Panc1 (cell line): ENCODE measurements around the gene LRRC31. TPM values are rescaled to one million over a fixed set of nuclear protein-coding genes. Genes with fewer than 3 reads are reported as not detected.

Experiments
- ATAC-seq: fragments of 200-7000 bp; cut with Tn5 transposase; 2 replicates; pipeline ENCODE4 v1.9.1; 2020; ENCODE audit warnings: mild to moderate bottlenecking, moderate library complexity
- BruUV-seq: library from RNA; stranded (reverse); fragments of 400-500 nt; replicated peaks from 2 replicates; lab custom pipeline; 2021; lab: Mats Ljungman, UMichigan
- CTCF ChIA-PET: fragments of 300-600 bp; sonication (Branson Sonifier 250); formaldehyde crosslinking; loops from one replicate; lab custom pipeline; 2022; ENCODE audit warnings: antibody characterized with exemption; lab: Charles Lee
- POLR2A ChIA-PET: fragments of 300-600 bp; sonication (Branson Sonifier 250); formaldehyde crosslinking; loops from one replicate; lab custom pipeline; 2022; ENCODE audit warnings: antibody characterized with exemption; lab: Charles Lee
- DNase-seq: peaks from one replicate; pipeline ENCODE4 v3.0.0-alpha.2; 2010; ENCODE audit warnings: low read depth, low spot score
- H3K27ac ChIP-seq: 2 replicates; pipeline ENCODE4 v1.5.1; 2011; ENCODE audit warnings: mild to moderate bottlenecking, low read length, inconsistent platforms
- H3K27me3 ChIP-seq: fragments of 200-500 bp; sonication (Bioruptor generic); 2 replicates; pipeline ENCODE4 v1.6.0; 2014; ENCODE audit warnings: low read length, inconsistent platforms; ENCODE audit not compliant: control insufficient read depth, insufficient read depth
- H3K36me3 ChIP-seq: fragments of 200-500 bp; sonication (Bioruptor generic); 2 replicates; pipeline ENCODE4 v1.5.1; 2014; ENCODE audit warnings: inconsistent platforms, mild to moderate bottlenecking, low read length, moderate library complexity; ENCODE audit not compliant: control insufficient read depth, insufficient read depth
- H3K4me1 ChIP-seq: 2 replicates; pipeline ENCODE4 v1.5.1; 2011; ENCODE audit warnings: inconsistent platforms, mild to moderate bottlenecking, low read length, moderate library complexity; ENCODE audit not compliant: control insufficient read depth, insufficient read depth
- H3K4me3 ChIP-seq, 2 experiments: 2 replicates each; pipeline ENCODE4 v1.5.1; 2011 to 2012; ENCODE audit warnings: low read depth in 2 of 2, low read length in 2 of 2, mild to moderate bottlenecking in 2 of 2, inconsistent platforms in 1 of 2, moderate library complexity in 1 of 2
- H3K9me3 ChIP-seq: fragments of 200-500 bp; sonication (Bioruptor generic); 2 replicates; pipeline ENCODE4 v1.5.1; 2014; ENCODE audit warnings: low read depth, mild to moderate bottlenecking, inconsistent platforms, low read length, moderate library complexity; ENCODE audit not compliant: control insufficient read depth, insufficient read depth
- POLR2AphosphoS5 ChIP-seq: IDR thresholded peaks from 2 replicates; pipeline ENCODE4 v1.6.1; 2012; ENCODE audit warnings: mild to moderate bottlenecking, low read depth, low read length, moderate library complexity
- REST ChIP-seq, 2 experiments: IDR thresholded peaks; 2 replicates each; pipeline ENCODE4 v1.6.1; 2011 to 2012; ENCODE audit warnings: low read depth in 2 of 2, control low read depth in 1 of 2, low read length in 1 of 2, mild to moderate bottlenecking in 1 of 2, moderate library complexity in 1 of 2; ENCODE audit not compliant: insufficient read depth in 1 of 2
- SIN3A ChIP-seq: IDR thresholded peaks from 2 replicates; pipeline ENCODE4 v1.6.1; 2012; ENCODE audit warnings: low read depth, mild to moderate bottlenecking, low read length, moderate library complexity, borderline replicate concordance; ENCODE audit not compliant: insufficient read depth
- TCF7L2 ChIP-seq: IDR thresholded peaks from 2 replicates; pipeline ENCODE4 v1.6.1; 2011; ENCODE audit warnings: mild to moderate bottlenecking, low read depth, low read length, inconsistent platforms
- in situ Hi-C: cut with HindIII; loops from 2 replicates; pipeline ENCODE4 v1.10.0; 2016; ENCODE audit warnings: low sequenced_read_pairs, low pct_unique_long_range_greater_than_20kb
- intact Hi-C: fragments of 100-400 bp; cut with micrococcal nuclease; formaldehyde crosslinking; loops from one replicate; pipeline ENCODE4 v1.10.0; 2022; ENCODE audit not compliant: unreplicated experiment
- total RNA-seq: library from RNA; stranded (reverse); gene quantifications from one replicate; pipeline ENCODE4 v1.2.1, GENCODE V29; 2021; ENCODE audit not compliant: unreplicated experiment
- TF ChIP-seq, protein P1 (sequence below): fragments of 450-650 bp; IDR thresholded peaks from 2 replicates; pipeline ENCODE4 v1.5.1; 2017; ENCODE audit warnings: mild to moderate bottlenecking

Gene LRRC31
- total RNA-seq, 1 experiment from 2014 or later, result not detected

DNA sequence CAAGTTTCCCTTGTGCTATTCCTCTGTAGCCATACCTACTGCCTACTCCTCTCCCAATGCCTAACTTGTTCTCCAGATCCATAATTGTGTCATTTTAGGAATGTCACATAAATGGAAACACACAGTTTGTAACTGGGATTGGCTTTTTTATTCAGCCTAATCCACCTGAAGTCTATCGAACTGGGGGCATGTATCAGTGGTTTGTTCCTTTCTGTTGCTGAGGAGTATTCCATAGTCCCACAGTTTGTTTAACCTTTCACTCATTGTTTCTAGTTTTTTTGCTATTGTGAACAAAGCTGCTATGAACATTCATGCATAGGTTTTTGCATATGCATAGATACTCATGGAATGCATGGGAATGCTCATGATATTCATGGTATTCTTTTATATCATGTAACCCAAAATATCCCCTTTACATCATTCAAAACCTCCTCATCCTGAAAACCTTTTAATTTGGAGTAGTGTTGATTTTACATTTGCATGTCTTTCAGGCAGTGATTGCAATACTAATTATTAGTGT, 31.2 kb downstream of the LRRC31 start:
- H3K4me3 ChIP-seq, result no peak overlapping the region
- intact Hi-C loops, result no loop called here
- H3K9me3 ChIP-seq, result no peaks in the 10 kb centered on the region
- no peak overlapping the region for H3K27ac ChIP-seq
- H3K36me3 ChIP-seq, result no peaks in the 10 kb centered on the region
- no peak for DNase-seq
- no peak for TF ChIP-seq SIN3A
- no peak for TF ChIP-seq REST (IDR thresholded peaks at IDR 0.05; ENCODE audit: insufficient read depth in 1 of 2, low read depth in 2 of 2, low read length in 1 of 2)
- TF ChIP-seq, protein P1, sequence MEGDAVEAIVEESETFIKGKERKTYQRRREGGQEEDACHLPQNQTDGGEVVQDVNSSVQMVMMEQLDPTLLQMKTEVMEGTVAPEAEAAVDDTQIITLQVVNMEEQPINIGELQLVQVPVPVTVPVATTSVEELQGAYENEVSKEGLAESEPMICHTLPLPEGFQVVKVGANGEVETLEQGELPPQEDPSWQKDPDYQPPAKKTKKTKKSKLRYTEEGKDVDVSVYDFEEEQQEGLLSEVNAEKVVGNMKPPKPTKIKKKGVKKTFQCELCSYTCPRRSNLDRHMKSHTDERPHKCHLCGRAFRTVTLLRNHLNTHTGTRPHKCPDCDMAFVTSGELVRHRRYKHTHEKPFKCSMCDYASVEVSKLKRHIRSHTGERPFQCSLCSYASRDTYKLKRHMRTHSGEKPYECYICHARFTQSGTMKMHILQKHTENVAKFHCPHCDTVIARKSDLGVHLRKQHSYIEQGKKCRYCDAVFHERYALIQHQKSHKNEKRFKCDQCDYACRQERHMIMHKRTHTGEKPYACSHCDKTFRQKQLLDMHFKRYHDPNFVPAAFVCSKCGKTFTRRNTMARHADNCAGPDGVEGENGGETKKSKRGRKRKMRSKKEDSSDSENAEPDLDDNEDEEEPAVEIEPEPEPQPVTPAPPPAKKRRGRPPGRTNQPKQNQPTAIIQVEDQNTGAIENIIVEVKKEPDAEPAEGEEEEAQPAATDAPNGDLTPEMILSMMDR, result no peak
- no peak for TF ChIP-seq POLR2AphosphoS5
- TF ChIP-seq TCF7L2, result no peak
- ATAC-seq, result no peak
- H3K4me1 ChIP-seq, result no peaks in the 10 kb centered on the region
- in situ Hi-C loops, result no loop called here
- CTCF ChIA-PET, result no interaction called here
- POLR2A ChIA-PET, result interaction anchor here (0.7 kb wide), 1 partner anchor 31 kb away, joined by 3 read pairs; no protein-coding TSS in a partner anchor
- no TSS peak for BruUV-seq
- peaks cover 7% of the 10 kb centered on the region; the same call in 1 of the 2 replicates for H3K27me3 ChIP-seq

DNA sequence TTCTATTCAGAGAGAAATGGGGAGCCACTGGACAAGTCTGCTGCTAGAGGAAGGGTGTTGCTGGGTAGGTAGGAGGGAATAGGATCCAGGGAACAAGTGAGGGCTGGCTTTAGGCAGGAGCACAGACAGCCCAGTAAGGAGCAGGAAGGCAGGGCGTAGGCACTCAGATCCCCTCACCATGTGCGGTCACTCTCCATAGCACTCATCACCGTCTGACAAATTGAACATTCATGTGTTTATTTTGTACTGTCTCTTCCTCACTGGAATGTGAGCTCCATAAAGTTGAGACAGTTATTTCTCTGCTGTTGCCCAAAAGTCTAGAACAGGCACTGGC, 32.8 kb downstream of the LRRC31 start:
- BruUV-seq, result no TSS peak
- ChIA-PET CTCF (no interaction called here), POLR2A (no interaction called here)
- no peaks in the 10 kb centered on the region for H3K4me1 ChIP-seq
- intact Hi-C loops (no loop called here), in situ Hi-C loops (no loop called here)
- H3K27ac ChIP-seq, result no peak overlapping the region
- H3K36me3 ChIP-seq, result no peaks in the 10 kb centered on the region
- DNase-seq (no peak), ATAC-seq (no peak)
- peaks cover 14% of the 10 kb centered on the region; the same call in 1 of the 2 replicates for H3K27me3 ChIP-seq
- H3K4me3 ChIP-seq, result no peak overlapping the region
- H3K9me3 ChIP-seq, result no peaks in the 10 kb centered on the region
- TF ChIP-seq TCF7L2, result no peak
- no peak for TF ChIP-seq SIN3A
- TF ChIP-seq POLR2AphosphoS5, result no peak
- TF ChIP-seq, protein P1, result no peak
- TF ChIP-seq REST (IDR thresholded peaks at IDR 0.05; ENCODE audit: insufficient read depth in 1 of 2, low read depth in 2 of 2, low read length in 1 of 2), result no peak
